ENCODE results near the gene CDH26.

DNA sequence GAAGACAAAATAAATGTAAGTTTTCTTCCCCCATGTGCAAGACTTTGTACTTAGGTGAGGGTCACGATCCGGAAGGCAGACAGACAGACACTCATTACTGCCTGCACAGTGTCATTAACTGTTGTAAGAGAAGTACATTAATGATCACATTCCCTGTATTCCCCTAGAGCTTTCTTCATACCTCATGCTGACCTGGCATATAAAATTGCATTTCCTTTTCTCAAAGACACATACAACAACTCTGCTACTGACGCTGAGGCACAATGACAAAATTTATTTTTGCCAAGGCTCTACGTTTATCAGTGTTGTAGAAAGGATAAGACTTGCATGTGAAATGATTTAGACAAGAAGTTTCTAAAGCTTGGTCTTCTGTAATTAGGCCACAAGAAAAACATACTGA lies 21.8 kb upstream of the CDH26 start:
- TF ChIP-seq GATA2 (IDR thresholded peaks at IDR 0.05; ENCODE audit: low read depth, low read length) = no peak
- no peak for TF ChIP-seq GATA3 (IDR thresholded peaks at IDR 0.05; ENCODE audit: low read depth, low read length)

All from SH-SY5Y (cell line).